Choroid plexus epithelial cell (primary cell): ENCODE results near the gene CAPN2.

Source experiments
- DNase-seq: peaks from one replicate; pipeline ENCODE4 v3.0.0-alpha.2; 2010; ENCODE audit warnings: low read depth
- H3K4me3 ChIP-seq: 2 replicates; pipeline ENCODE4 v1.5.1; 2011; ENCODE audit warnings: low read depth, mild to moderate bottlenecking, control low read depth, low read length, moderate library complexity
- CTCF ChIP-seq: conservative IDR thresholded peaks from 2 replicates; pipeline ENCODE4 v1.5.1; 2011; ENCODE audit warnings: low read depth, mild to moderate bottlenecking, control low read depth, inconsistent platforms, low read length, moderate library complexity

Gene CAPN2

GRCh38 chr1:223780949-223781348 is 68.6 kb downstream of the CAPN2 start:
- DNase-seq: no peak
- no peak for TF ChIP-seq CTCF

GRCh38 chr1:223783676-223784075 is 71.3 kb downstream of the CAPN2 start:
- no peak for DNase-seq
- TF ChIP-seq CTCF: no peak
- no peak overlapping the region for H3K4me3 ChIP-seq

More at GRCh38 chr1:223780949-223781348, 68.6 kb downstream of the CAPN2 start:
- no peak overlapping the region for H3K4me3 ChIP-seq

- no peak for TF ChIP-seq CTCF
- no peak for DNase-seq
- H3K4me3 ChIP-seq: no peak overlapping the region
These were observed 72.2 kb downstream of the CAPN2 start for GRCh38 chr1:223784541-223784940.

GRCh38 chr1:223785808-223786207 is 73.5 kb downstream of the CAPN2 start:
- no peak for TF ChIP-seq CTCF
- DNase-seq: no peak
- no peak overlapping the region for H3K4me3 ChIP-seq

- H3K4me3 ChIP-seq: no peak overlapping the region
- no peak for TF ChIP-seq CTCF
- no peak for DNase-seq
These were observed 76.5 kb downstream of the CAPN2 start for GRCh38 chr1:223788746-223789415.

- no peak for TF ChIP-seq CTCF
- no peak overlapping the region for H3K4me3 ChIP-seq
- no peak for DNase-seq
These were observed 79.7 kb downstream of the CAPN2 start for GRCh38 chr1:223792046-223792445.

- no peak overlapping the region for H3K4me3 ChIP-seq
- no peak for DNase-seq
- TF ChIP-seq CTCF: no peak
These were observed 81.4 kb downstream of the CAPN2 start for GRCh38 chr1:223793716-223794115.
